ENCODE measurements around the gene NT5C3B.

Gene NT5C3B

DNA sequence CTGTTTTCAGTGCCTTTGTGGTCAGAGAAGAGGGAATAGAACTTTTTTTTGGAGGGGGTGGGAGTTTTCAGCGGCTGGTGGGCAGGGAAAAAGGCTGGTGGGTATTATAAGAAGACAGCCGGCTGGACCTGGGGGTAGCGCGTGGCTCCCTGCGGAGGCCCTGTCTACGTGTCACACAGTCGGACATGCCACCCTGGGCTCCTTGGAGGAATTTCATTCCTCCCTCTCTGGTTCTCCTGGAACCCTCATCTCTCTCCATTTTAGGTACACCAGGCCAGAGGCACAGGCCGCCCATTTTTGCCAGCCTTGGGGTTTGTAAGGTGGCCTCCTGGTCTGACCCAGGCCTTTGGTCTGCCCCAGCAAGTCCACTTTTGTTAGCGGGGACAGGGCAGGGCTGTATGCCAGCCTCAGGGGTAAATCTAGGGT is 22.3 kb downstream of the NT5C3B start:
- TF ChIP-seq, protein P1, sequence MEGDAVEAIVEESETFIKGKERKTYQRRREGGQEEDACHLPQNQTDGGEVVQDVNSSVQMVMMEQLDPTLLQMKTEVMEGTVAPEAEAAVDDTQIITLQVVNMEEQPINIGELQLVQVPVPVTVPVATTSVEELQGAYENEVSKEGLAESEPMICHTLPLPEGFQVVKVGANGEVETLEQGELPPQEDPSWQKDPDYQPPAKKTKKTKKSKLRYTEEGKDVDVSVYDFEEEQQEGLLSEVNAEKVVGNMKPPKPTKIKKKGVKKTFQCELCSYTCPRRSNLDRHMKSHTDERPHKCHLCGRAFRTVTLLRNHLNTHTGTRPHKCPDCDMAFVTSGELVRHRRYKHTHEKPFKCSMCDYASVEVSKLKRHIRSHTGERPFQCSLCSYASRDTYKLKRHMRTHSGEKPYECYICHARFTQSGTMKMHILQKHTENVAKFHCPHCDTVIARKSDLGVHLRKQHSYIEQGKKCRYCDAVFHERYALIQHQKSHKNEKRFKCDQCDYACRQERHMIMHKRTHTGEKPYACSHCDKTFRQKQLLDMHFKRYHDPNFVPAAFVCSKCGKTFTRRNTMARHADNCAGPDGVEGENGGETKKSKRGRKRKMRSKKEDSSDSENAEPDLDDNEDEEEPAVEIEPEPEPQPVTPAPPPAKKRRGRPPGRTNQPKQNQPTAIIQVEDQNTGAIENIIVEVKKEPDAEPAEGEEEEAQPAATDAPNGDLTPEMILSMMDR (IDR thresholded peaks at IDR 0.05; ENCODE audit: low read depth, low read length, missing control alignments): no peak
- peak overlapping the region; percentile 97 for H3K4me3 ChIP-seq (replicated peaks; ENCODE audit: low read depth, low read length)
- no peak for DNase-seq (ENCODE audit: extremely low read depth, low read depth)

DNA sequence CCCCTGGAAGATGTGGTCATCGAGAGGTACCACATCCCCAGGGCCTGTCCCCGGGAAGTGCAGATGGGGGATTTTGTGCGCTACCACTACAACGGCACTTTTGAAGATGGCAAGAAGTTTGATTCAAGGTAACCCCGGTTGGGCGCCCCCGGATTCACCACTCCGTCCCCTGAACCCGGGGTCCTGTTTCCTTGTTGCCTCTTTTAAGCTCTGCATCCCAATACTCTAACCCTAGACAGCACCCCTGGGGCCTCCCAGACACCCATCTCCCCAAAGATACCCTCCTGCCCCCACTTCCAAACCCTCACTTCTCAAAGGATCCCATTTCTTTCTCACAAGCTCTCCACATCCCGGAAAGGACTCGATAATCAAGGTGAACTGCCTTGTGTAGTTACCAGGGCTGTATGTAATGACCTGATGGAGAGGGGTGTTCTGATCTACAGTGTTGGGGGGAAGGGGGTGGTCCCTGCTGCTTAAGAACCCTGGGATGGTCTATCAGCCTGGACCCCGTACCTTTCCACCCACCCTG is 22.8 kb downstream of the NT5C3B start:
- no peak for DNase-seq (ENCODE audit: extremely low read depth, low read depth)
- TF ChIP-seq, protein P1 (IDR thresholded peaks at IDR 0.05; ENCODE audit: low read depth, low read length, missing control alignments): no peak
- peak overlapping the region; percentile 97 for H3K4me3 ChIP-seq (replicated peaks; ENCODE audit: low read depth, low read length)

DNA sequence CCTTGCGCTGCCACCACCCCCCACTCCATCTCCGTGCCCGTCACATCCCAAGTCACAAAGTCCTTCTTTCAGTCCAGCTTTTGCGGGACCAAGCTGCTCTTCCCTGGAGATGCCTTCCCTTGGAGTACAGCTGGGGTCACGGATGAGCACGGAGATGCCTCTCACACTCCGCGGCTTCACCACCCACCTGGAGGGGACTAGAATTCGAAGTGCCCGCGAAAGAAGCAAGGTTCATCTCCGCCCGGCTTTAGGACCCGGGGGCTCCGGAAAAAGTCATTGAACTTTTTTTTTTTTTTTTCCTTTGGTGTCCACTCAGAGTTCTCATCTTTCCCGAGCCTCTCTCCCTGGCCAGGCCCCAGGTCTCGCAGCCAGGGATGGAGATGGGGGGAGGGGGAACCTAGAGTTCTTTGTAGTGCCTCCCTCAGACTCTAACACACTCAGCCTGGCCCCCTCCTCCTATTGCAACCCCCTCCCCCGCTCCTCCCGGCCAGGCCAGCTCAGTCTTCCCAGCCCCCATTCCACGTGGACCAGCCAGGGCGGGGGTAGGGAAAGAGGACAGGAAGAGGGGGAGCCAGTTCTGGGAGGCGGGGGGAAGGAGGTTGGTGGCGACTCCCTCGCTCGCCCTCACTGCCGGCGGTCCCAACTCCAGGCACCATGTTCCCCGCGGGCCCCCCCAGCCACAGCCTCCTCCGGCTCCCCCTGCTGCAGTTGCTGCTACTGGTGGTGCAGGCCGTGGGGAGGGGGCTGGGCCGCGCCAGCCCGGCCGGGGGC is 23.5 kb downstream of the NT5C3B start, which contains the start of gene FKBP10:
Gene FKBP10 (plus strand): TSS at position 624 of the 771 bp plus-strand sequence. CDS start 31 bp downstream, at position 655.
- DNase-seq (ENCODE audit: extremely low read depth, low read depth): peak; percentile 67
- TF ChIP-seq, protein P1 (IDR thresholded peaks at IDR 0.05; ENCODE audit: low read depth, low read length, missing control alignments): no peak

DNA sequence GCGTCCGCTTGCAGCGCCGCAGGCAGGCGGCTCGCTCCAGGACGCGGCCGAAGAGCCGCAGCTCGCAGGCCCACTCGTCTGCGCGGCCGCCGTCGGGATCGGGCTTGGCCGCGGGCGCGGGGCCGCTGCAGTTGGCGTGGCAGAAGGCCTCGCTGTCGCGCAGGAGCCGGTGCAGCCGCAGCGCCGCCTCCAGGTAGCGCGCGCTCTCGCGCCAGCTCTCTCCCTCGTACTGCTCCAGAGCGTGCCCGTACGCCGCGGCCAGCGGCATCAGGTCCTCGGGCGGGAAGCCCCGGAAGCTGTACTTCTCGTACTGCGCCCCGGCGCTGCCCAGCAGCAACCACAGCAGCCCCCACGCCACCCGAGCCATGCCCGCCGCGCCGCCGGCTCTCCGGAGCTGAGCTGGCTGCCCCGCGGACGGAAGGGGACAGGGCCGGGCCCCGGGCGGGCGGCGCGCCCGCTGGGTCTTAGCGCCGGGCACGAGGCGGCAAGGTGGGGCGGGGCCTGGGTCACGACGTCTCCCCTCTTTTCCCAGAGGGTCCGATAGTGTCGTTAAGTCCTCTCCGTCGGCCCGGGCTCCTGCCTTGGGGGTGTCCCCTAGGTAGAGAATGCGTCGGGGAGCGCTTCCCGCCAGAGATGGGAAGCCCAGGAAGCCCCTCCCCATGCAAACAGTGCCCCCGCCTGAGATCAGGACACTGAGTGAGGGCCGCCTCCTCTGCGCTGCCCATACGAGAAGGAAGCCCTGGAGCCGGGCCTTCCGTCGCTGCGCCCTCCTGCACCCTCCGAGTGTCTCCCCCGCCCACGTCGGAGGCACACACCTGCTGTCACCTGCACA is 24.3 kb downstream of the NT5C3B start, which contains the start of gene P3H4:
Gene P3H4 (minus strand): TSS at position 401 of the 832 bp plus-strand sequence. CDS start 34 bp downstream, at position 367.
- TF ChIP-seq, protein P1 (IDR thresholded peaks at IDR 0.05; ENCODE audit: low read depth, low read length, missing control alignments): peak; percentile 51
- peak within 1 kb of the TSS; percentile 97 for H3K4me3 ChIP-seq (replicated peaks; ENCODE audit: low read depth, low read length)
- DNase-seq (ENCODE audit: extremely low read depth, low read depth): no peak

More for the DNA sequence above, 23.5 kb downstream of the NT5C3B start, which contains the start of gene FKBP10:
- peak within 1 kb of the TSS; percentile 97 for H3K4me3 ChIP-seq (replicated peaks; ENCODE audit: low read depth, low read length)

DNA sequence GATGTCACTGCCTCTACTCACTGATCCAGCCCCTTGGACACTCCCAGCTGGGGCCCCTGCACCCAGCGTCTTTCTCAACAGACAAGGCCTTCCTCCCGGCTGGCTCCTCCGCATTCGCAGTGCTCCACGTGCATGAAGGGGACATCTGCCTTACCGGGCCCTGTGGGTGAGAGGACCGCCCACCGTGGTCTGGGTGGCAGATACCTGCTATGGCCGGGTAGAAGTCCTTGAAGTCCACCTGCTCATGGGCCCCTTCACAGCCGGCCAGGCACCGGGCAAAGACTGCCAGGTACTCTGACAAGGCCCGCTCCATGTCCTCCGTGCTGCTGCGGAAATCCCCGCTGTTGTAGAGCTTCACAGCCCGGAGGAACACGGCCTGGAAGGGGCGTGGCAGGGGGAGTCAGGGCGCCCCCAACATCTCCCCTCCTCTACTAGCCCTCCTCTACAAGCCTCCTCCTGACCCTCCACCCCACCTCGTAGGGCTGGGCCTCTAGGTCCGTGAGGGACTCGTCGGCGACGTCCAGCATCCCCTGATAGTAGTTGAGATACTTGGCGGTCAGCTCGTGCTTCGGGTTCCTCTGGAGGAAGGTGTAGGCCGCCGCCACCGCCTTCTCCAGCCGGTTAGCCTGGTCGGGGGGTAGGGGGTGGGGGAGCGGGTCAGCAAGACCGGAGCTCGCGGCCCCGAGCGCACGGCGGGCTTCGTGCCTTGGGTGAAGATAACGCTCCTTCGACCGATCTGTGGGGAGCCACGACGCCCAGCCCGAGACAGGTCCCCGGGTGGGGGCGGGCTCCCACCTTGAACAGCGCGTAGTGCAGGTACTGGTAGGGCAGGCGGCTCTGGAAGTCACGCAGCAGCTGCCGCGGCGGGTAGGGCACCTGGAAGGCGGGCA is 25.1 kb downstream of the NT5C3B start:
- TF ChIP-seq, protein P1 (IDR thresholded peaks at IDR 0.05; ENCODE audit: low read depth, low read length, missing control alignments): no peak
- H3K4me3 ChIP-seq (replicated peaks; ENCODE audit: low read depth, low read length): peak overlapping the region; percentile 97
- DNase-seq (ENCODE audit: extremely low read depth, low read depth): no peak
